ENCODE results near the gene FARP1.
A peak's percentile ranks its signal among the peaks of the same experiment; 100 is the strongest.

The FARP1 gene

GRCh38 chr13:98339684-98340425 lies 197.0 kb downstream of the FARP1 start:
- no peak for DNase-seq

- no peak for DNase-seq
These were observed 200.1 kb downstream of the FARP1 start for GRCh38 chr13:98342953-98343352.

- DNase-seq: no peak
These were observed 200.6 kb downstream of the FARP1 start for GRCh38 chr13:98343461-98343860.

GRCh38 chr13:98344392-98344791 lies 201.5 kb downstream of the FARP1 start:
- DNase-seq: no peak

GRCh38 chr13:98345107-98345935 lies 202.4 kb downstream of the FARP1 start:
- DNase-seq: no peak

GRCh38 chr13:98346904-98347636 lies 204.2 kb downstream of the FARP1 start:
- no peak for DNase-seq

- DNase-seq: no peak
These were observed 204.9 kb downstream of the FARP1 start for GRCh38 chr13:98347756-98348155.

- no peak for DNase-seq
These were observed 205.7 kb downstream of the FARP1 start for GRCh38 chr13:98348466-98349200.

GRCh38 chr13:98349731-98350305 lies 206.9 kb downstream of the FARP1 start:
- peak; percentile 43 for DNase-seq

- DNase-seq: no peak
These were observed 207.9 kb downstream of the FARP1 start for GRCh38 chr13:98350746-98351330.

- DNase-seq: no peak
These were observed 208.7 kb downstream of the FARP1 start for GRCh38 chr13:98351636-98352035.

- no peak for DNase-seq
These were observed 209.3 kb downstream of the FARP1 start for GRCh38 chr13:98352226-98352625.

GRCh38 chr13:98353750-98354149 lies 210.9 kb downstream of the FARP1 start:
- DNase-seq: no peak

- no peak for DNase-seq
These were observed 216.0 kb downstream of the FARP1 start for GRCh38 chr13:98358937-98359336.

GRCh38 chr13:98360545-98360944 lies 217.7 kb downstream of the FARP1 start:
- no peak for DNase-seq

- DNase-seq: no peak
These were observed 220.4 kb downstream of the FARP1 start for GRCh38 chr13:98363326-98363725.

GRCh38 chr13:98364179-98364578 lies 221.3 kb downstream of the FARP1 start:
- no peak for DNase-seq

GRCh38 chr13:98364647-98365046 lies 221.8 kb downstream of the FARP1 start:
- no peak for DNase-seq

- DNase-seq: no peak
These were observed 222.4 kb downstream of the FARP1 start for GRCh38 chr13:98365302-98365701.

- DNase-seq: no peak
These were observed 223.1 kb downstream of the FARP1 start for GRCh38 chr13:98366010-98366409.

- no peak for DNase-seq
These were observed 223.5 kb downstream of the FARP1 start for GRCh38 chr13:98366443-98366842.

- DNase-seq: no peak
These were observed 224.1 kb downstream of the FARP1 start for GRCh38 chr13:98366959-98367358.

Data from retina (tissue), 1 donor.